Measurements from ENCODE around the gene LRRTM4. TPM values are rescaled to one million over a fixed set of nuclear protein-coding genes. Genes with fewer than 3 reads are reported as not detected.

The LRRTM4 gene
- total and polyA plus RNA-seq, 2 of the 13 experiments (the other 11 are each of a cell fraction or from before 2014, with no cell fraction given): 1.2 TPM

DNA sequence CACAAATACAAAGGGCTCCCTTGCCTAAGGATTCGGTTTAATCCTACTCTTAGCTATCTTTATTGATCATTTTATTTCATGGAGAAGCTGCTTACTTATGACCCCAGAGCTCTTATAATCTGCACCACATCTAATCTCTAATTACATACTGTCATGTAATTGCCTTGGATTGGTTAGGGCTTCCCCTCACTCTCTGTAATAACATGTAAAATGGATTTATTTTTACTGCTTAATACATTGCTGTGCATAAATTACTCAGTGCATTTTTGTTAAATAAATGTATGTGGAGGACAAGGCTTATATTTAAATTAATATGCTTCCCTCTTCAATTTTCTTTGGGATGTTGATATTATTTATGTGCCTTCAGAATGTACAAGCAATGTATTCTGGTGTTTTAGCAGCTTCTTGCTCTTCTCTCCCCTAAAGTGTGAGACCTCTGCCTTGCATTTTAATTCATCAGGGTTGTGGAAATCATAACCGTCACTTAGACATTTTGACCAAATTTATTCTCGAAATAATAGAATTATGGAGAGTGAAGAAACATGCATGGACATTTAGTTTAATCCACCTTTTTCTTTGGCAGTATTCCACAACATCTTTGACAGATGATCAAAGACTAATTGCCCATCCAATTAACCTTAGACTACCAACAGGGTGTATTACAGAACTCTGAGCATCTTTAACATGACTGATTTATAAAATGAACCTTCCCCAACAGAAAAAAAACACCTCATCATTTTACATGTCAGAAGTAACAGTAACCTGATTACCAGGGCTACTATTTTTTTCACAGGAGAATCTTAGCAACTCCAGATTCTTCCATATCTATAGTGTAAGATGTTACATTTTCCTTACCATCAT, 692.6 kb downstream of the LRRTM4 start:
- Histone ChIP-seq H3K9me3 (ENCODE audit: low read length) (no peaks in the 10 kb centered on the region), H3K79me2 (ENCODE audit: insufficient read depth, low read length) (no peaks in the 10 kb centered on the region), H3K27me3 (ENCODE audit: control insufficient read depth in 1 of 2, insufficient read depth in 2 of 2, low read length in 2 of 2) (no peaks in the 10 kb centered on the region; a peak in 1 of 5 replicates), H3K4me2 (ENCODE audit: low read depth, low read length) (no peak overlapping the region), H3K4me1 (ENCODE audit: insufficient read depth, low read length) (no peaks in the 10 kb centered on the region), H3K36me3 (replicated peaks in 1 of 2; ENCODE audit: control insufficient read depth in 1 of 2, insufficient read depth in 2 of 2, low read length in 2 of 2) (no peaks in the 10 kb centered on the region), H4K20me1 (ENCODE audit: insufficient read depth, low read length) (no peaks in the 10 kb centered on the region), H3K4me3 (replicated peaks in 1 of 3; ENCODE audit: insufficient read depth in 1 of 3, low read depth in 2 of 3, low read length in 3 of 3) (no peak overlapping the region), H2AFZ (ENCODE audit: low read length) (no peak overlapping the region), H3K9ac (ENCODE audit: insufficient read depth, low read depth, low read length) (no peak overlapping the region), H3K27ac (ENCODE audit: extremely low read length, insufficient read depth, low read length) (no peak overlapping the region)
- ATAC-seq: no peak
- ChIA-PET CTCF (ENCODE audit: low intra/inter-chr PET ratio, low total read pairs) (no interaction called here), POLR2A (no interaction called here)
- DNase-seq (ENCODE audit: low spot score): no peak
- in situ Hi-C loops (cut with HindIII; ENCODE audit: extremely low pct_ligation_motif_present, low pct_unique_long_range_greater_than_20kb) (no loop called here), intact Hi-C loops (cut with micrococcal nuclease; ENCODE audit: unreplicated experiment) (no loop called here)
- TF ChIP-seq TFE3 (CRISPR knock-in tag; IDR thresholded peaks at IDR 0.05) (no peak), CBX1 (IDR thresholded peaks at IDR 0.05; ENCODE audit: low read depth) (no peak), GFI1 (CRISPR knock-in tag; IDR thresholded peaks at IDR 0.05; ENCODE audit: borderline replicate concordance) (no peak), ZNF24 (IDR thresholded peaks at IDR 0.05) (no peak), ZNF577 (CRISPR knock-in tag; IDR thresholded peaks at IDR 0.05; ENCODE audit: borderline replicate concordance, low read depth) (no peak), ZMAT5 (CRISPR knock-in tag; IDR thresholded peaks at IDR 0.05; ENCODE audit: borderline replicate concordance, low read depth) (no peak), ZNF292 (CRISPR knock-in tag; IDR thresholded peaks at IDR 0.05; ENCODE audit: borderline replicate concordance, low read depth) (no peak), CREBL2 (CRISPR knock-in tag; IDR thresholded peaks at IDR 0.05; ENCODE audit: borderline replicate concordance) (no peak), REL (CRISPR knock-in tag; conservative IDR thresholded peaks at IDR 0.05) (no peak), ZNF136 (CRISPR knock-in tag; IDR thresholded peaks at IDR 0.05; ENCODE audit: low read depth) (no peak)
- WGBS (ENCODE audit: low lambda C conversion rate): 2% methylated on average over 3 of the region's 3 CpGs
- BruUV-seq (replicated peaks): no TSS peak
- no peak for FAIRE-seq
